HEK293 (cell line): ENCODE measurements around the gene LPIN1.

Experiments used
- CTCF ChIP-seq: fragments of 450-650 bp; formaldehyde crosslinking; IDR thresholded peaks from 2 replicates; pipeline ENCODE4 v1.5.1; 2016; ENCODE audit warnings: missing biosample characterization, missing genetic modification characterization
- REST ChIP-seq: fragments of 450-650 bp; formaldehyde crosslinking; IDR thresholded peaks from 2 replicates; pipeline ENCODE4 v1.5.1; 2016; ENCODE audit warnings: missing biosample characterization, missing genetic modification characterization
- TCF7L2 ChIP-seq: IDR thresholded peaks from 2 replicates; pipeline ENCODE4 v1.6.1; 2011; ENCODE audit warnings: low read depth, mild to moderate bottlenecking, inconsistent platforms, low read length, moderate library complexity, borderline replicate concordance
- ZNF202 ChIP-seq: fragments of 450-650 bp; formaldehyde crosslinking; IDR thresholded peaks from 2 replicates; pipeline ENCODE4 v1.5.1; 2016; ENCODE audit warnings: missing biosample characterization, missing genetic modification characterization, borderline replicate concordance
- ZNF626 ChIP-seq: fragments of 450-650 bp; sonication (Bioruptor Pico); formaldehyde crosslinking; IDR thresholded peaks from 2 replicates; pipeline ENCODE4 v1.5.1; 2018; ENCODE audit warnings: missing biosample characterization, missing genetic modification characterization, inconsistent platforms

- TF ChIP-seq CTCF (tag by site-specific recombination) (no peak), ZNF202 (tag by site-specific recombination) (no peak), REST (tag by site-specific recombination) (no peak), TCF7L2 (no peak), ZNF626 (tag by site-specific recombination) (no peak)
Observed at GRCh38 chr2:11871421-11871820, 125.0 kb downstream of the LPIN1 start.
